ENCODE measurements around the gene EEFSEC. TPM values are rescaled to one million over a fixed set of nuclear protein-coding genes. Genes with fewer than 3 reads are reported as not detected.
A peak's percentile ranks its signal among the peaks of the same experiment; 100 is the strongest.

EEFSEC gene
- total RNA-seq, 1 donor from 2014 or later: 2.6 TPM

DNA sequence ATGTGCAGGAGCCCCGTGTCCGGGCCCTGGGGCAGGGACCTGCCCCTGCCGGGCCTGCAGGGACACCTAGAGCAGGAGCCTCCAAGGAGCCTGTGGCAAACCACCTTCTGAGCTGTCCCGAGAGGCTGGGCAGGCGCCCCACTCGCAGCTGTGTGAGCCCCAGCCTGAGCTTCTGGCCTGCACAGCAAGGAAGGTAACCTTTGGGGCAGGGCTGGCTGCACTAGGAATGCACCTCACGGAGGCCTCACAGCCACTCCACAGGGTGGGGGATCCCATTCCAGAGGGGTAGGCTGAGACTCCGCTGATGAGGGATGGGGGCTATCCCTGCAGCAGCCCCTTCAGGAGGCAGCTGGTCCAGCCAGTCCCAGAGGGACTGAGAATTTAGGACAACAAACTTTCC, 245.3 kb downstream of the EEFSEC start:
- Histone ChIP-seq H3K4me1 (ENCODE audit: control insufficient read depth in 3 of 3, insufficient read depth in 3 of 3, low read length in 3 of 3) (peaks cover 16 to 26% (median 20%) of the 10 kb centered on the region in 3 donors), H3K27me3 (ENCODE audit: control insufficient read depth in 3 of 3, insufficient read depth in 3 of 3, low read length in 3 of 3) (no peaks in the 10 kb centered on the region), H3K9ac (ENCODE audit: low read depth in 1 of 3, low read length in 3 of 3) (no peak overlapping the region), H3K4me3 (ENCODE audit: low read length in 3 of 3) (no peak overlapping the region), H3K36me3 (ENCODE audit: control insufficient read depth in 3 of 3, insufficient read depth in 3 of 3, low read length in 3 of 3) (no peaks in the 10 kb centered on the region), H3K9me3 (ENCODE audit: control insufficient read depth in 3 of 3, low read length in 3 of 3) (no peaks in the 10 kb centered on the region), H3K27ac (ENCODE audit: low read depth, low read length) (no peak overlapping the region)

DNA sequence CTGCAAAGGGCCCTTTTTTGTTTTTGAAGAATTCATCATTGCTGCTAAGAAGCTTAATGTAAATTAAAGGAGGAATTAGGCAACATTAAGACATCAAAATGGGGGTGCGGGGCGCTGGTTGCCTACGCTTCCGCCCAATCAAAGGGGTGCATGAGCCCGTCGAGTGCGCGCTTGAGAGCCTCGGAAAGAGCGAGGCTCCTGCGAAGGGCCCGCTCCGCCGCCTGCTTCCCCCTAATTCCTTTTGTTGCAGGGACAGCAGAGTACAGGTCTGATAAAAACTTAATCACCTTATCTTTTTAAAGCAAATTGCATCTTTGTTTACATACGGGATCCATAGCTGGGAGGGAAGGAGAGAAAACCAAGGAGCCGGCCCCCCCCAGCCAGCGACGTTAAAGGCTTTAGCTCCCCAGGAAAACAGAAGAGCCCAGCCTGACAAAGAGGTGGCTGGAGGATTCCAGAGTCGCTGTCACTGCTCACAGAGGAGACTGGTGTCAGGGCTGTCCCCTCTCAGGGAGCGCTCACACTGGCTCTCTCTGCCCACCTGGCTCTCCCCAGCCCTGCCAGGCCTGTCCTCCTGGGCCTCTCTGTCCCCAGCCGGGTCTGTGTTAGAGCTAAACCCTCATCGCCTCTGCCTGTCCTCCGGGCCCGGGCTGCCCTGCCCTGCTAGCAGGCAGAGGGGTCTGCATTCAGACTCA, 246.1 kb downstream of the EEFSEC start:
- H3K36me3 ChIP-seq (ENCODE audit: control insufficient read depth in 3 of 3, insufficient read depth in 3 of 3, low read length in 3 of 3): no peaks in the 10 kb centered on the region
- H3K9me3 ChIP-seq (ENCODE audit: control insufficient read depth in 3 of 3, low read length in 3 of 3): no peaks in the 10 kb centered on the region
- H3K4me3 ChIP-seq (ENCODE audit: low read length in 3 of 3): no peak overlapping the region
- H3K27ac ChIP-seq (ENCODE audit: low read depth, low read length): no peak overlapping the region
- no peak overlapping the region for H3K9ac ChIP-seq (ENCODE audit: low read depth in 1 of 3, low read length in 3 of 3)
- no peaks in the 10 kb centered on the region for H3K27me3 ChIP-seq (ENCODE audit: control insufficient read depth in 3 of 3, insufficient read depth in 3 of 3, low read length in 3 of 3)
- H3K4me1 ChIP-seq (ENCODE audit: control insufficient read depth in 3 of 3, insufficient read depth in 3 of 3, low read length in 3 of 3): peaks cover 19 to 28% (median 24%) of the 10 kb centered on the region in 3 donors

GRCh38 chr3:128400671-128401070, 247.4 kb downstream of the EEFSEC start:
- Histone ChIP-seq H3K27me3 (ENCODE audit: control insufficient read depth in 3 of 3, insufficient read depth in 3 of 3, low read length in 3 of 3) (no peaks in the 10 kb centered on the region), H3K9me3 (ENCODE audit: control insufficient read depth in 3 of 3, low read length in 3 of 3) (no peaks in the 10 kb centered on the region), H3K36me3 (ENCODE audit: control insufficient read depth in 3 of 3, insufficient read depth in 3 of 3, low read length in 3 of 3) (no peaks in the 10 kb centered on the region), H3K27ac (ENCODE audit: low read depth, low read length) (no peak overlapping the region), H3K9ac (ENCODE audit: low read depth in 1 of 3, low read length in 3 of 3) (no peak overlapping the region), H3K4me3 (ENCODE audit: low read length in 3 of 3) (no peak overlapping the region), H3K4me1 (ENCODE audit: control insufficient read depth in 3 of 3, insufficient read depth in 3 of 3, low read length in 3 of 3) (peaks cover 20 to 23% (median 21%) of the 10 kb centered on the region in 3 donors)

GRCh38 chr3:128402319-128402718, 249.0 kb downstream of the EEFSEC start:
- no peak overlapping the region for H3K27ac ChIP-seq (ENCODE audit: low read depth, low read length)
- no peaks in the 10 kb centered on the region for H3K27me3 ChIP-seq (ENCODE audit: control insufficient read depth in 3 of 3, insufficient read depth in 3 of 3, low read length in 3 of 3)
- peak overlapping the region in 1 of 3 donors; percentile 35 for H3K9ac ChIP-seq (ENCODE audit: low read depth in 1 of 3, low read length in 3 of 3)
- no peaks in the 10 kb centered on the region for H3K36me3 ChIP-seq (ENCODE audit: control insufficient read depth in 3 of 3, insufficient read depth in 3 of 3, low read length in 3 of 3)
- H3K9me3 ChIP-seq (ENCODE audit: control insufficient read depth in 3 of 3, low read length in 3 of 3): no peaks in the 10 kb centered on the region
- H3K4me3 ChIP-seq (ENCODE audit: low read length in 3 of 3): no peak overlapping the region
- H3K4me1 ChIP-seq (ENCODE audit: control insufficient read depth in 3 of 3, insufficient read depth in 3 of 3, low read length in 3 of 3): peaks cover 16 to 23% (median 20%) of the 10 kb centered on the region in 3 donors

DNA sequence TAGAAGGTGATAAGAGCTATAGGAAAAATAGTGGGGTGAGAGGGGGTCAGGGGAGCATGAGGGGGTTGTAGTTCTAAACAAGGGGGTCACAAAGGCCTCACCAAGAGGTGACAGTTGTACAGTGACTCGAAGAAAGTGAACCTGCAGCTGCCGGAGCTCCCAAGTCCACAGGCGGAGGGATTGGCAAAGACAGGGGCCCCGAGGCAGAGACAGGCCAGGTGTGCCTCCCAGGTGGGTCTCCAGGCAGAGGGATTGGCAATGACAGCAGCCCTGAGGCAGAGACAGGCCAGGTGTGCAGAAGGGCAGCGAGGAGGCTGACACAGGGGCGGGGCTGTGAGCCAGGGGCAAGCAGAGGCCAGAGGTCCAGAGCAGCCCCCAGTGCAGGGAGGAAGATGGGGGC, 249.7 kb downstream of the EEFSEC start:
- peaks cover 12 to 20% (median 20%) of the 10 kb centered on the region in 3 donors for H3K4me1 ChIP-seq (ENCODE audit: control insufficient read depth in 3 of 3, insufficient read depth in 3 of 3, low read length in 3 of 3)

DNA sequence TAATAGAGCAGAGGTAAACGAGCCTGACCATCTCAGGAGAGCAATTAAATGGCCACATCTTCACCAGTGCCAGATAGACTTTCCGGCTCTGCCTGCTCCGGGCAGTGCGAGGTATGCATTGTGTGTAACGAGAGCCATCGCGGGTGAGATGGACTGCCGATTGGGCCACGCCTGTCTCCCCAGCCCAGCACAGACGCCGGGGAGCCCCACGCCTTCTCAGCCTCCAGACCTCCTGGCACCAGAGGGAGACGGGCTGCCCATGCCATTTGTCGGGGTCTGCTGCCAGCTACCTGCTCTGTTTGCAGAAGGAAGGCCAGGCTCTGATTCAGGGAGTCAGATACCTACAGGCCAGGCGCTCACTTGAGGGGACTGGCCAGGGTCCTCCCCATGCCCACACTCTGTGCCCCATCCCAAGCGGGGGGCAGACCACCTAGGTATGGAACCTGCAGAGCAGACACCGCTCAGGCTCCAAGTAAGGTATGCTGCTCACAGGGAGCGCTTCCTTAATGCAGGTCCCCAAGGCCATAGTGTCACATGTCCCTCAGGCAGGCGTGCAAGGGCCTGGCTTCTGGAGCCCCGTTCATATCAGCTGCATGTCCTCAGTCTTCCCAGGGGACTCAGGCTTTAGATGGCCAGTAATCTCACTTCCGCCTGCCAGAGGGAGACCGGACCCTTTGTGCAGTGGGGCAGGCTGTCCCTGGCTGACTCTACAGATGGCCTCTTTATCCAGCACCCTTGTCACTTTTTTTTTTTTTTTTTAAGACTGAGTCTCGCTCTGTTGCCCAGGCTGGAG, 251.2 kb downstream of the EEFSEC start:
- Histone ChIP-seq H3K27me3 (ENCODE audit: control insufficient read depth in 3 of 3, insufficient read depth in 3 of 3, low read length in 3 of 3) (no peaks in the 10 kb centered on the region), H3K4me1 (ENCODE audit: control insufficient read depth in 3 of 3, insufficient read depth in 3 of 3, low read length in 3 of 3) (peaks cover 20 to 26% (median 25%) of the 10 kb centered on the region in 3 donors), H3K36me3 (ENCODE audit: control insufficient read depth in 3 of 3, insufficient read depth in 3 of 3, low read length in 3 of 3) (no peaks in the 10 kb centered on the region), H3K9ac (ENCODE audit: low read depth in 1 of 3, low read length in 3 of 3) (no peak overlapping the region), H3K4me3 (ENCODE audit: low read length in 3 of 3) (no peak overlapping the region), H3K27ac (ENCODE audit: low read depth, low read length) (no peak overlapping the region), H3K9me3 (ENCODE audit: control insufficient read depth in 3 of 3, low read length in 3 of 3) (no peaks in the 10 kb centered on the region)

More for the DNA sequence above, 249.7 kb downstream of the EEFSEC start:
- H3K27ac ChIP-seq (ENCODE audit: low read depth, low read length): no peak overlapping the region
- H3K36me3 ChIP-seq (ENCODE audit: control insufficient read depth in 3 of 3, insufficient read depth in 3 of 3, low read length in 3 of 3): no peaks in the 10 kb centered on the region
- no peak overlapping the region for H3K4me3 ChIP-seq (ENCODE audit: low read length in 3 of 3)
- no peak overlapping the region for H3K9ac ChIP-seq (ENCODE audit: low read depth in 1 of 3, low read length in 3 of 3)
- no peaks in the 10 kb centered on the region for H3K9me3 ChIP-seq (ENCODE audit: control insufficient read depth in 3 of 3, low read length in 3 of 3)
- no peaks in the 10 kb centered on the region for H3K27me3 ChIP-seq (ENCODE audit: control insufficient read depth in 3 of 3, insufficient read depth in 3 of 3, low read length in 3 of 3)

GRCh38 chr3:128405554-128406277, 252.4 kb downstream of the EEFSEC start:
- peaks cover 25 to 30% (median 29%) of the 10 kb centered on the region in 3 donors for H3K4me1 ChIP-seq (ENCODE audit: control insufficient read depth in 3 of 3, insufficient read depth in 3 of 3, low read length in 3 of 3)
- no peak overlapping the region for H3K27ac ChIP-seq (ENCODE audit: low read depth, low read length)
- no peak overlapping the region for H3K4me3 ChIP-seq (ENCODE audit: low read length in 3 of 3)
- H3K36me3 ChIP-seq (ENCODE audit: control insufficient read depth in 3 of 3, insufficient read depth in 3 of 3, low read length in 3 of 3): no peaks in the 10 kb centered on the region
- no peaks in the 10 kb centered on the region for H3K9me3 ChIP-seq (ENCODE audit: control insufficient read depth in 3 of 3, low read length in 3 of 3)
- H3K9ac ChIP-seq (ENCODE audit: low read depth in 1 of 3, low read length in 3 of 3): no peak overlapping the region
- no peaks in the 10 kb centered on the region for H3K27me3 ChIP-seq (ENCODE audit: control insufficient read depth in 3 of 3, insufficient read depth in 3 of 3, low read length in 3 of 3)

- Histone ChIP-seq H3K9me3 (ENCODE audit: control insufficient read depth in 3 of 3, low read length in 3 of 3) (no peaks in the 10 kb centered on the region), H3K9ac (ENCODE audit: low read depth in 1 of 3, low read length in 3 of 3) (no peak overlapping the region), H3K4me3 (ENCODE audit: low read length in 3 of 3) (no peak overlapping the region), H3K4me1 (ENCODE audit: control insufficient read depth in 3 of 3, insufficient read depth in 3 of 3, low read length in 3 of 3) (peaks cover 25 to 26% (median 25%) of the 10 kb centered on the region in 3 donors), H3K36me3 (ENCODE audit: control insufficient read depth in 3 of 3, insufficient read depth in 3 of 3, low read length in 3 of 3) (no peaks in the 10 kb centered on the region), H3K27me3 (ENCODE audit: control insufficient read depth in 3 of 3, insufficient read depth in 3 of 3, low read length in 3 of 3) (no peaks in the 10 kb centered on the region), H3K27ac (ENCODE audit: low read depth, low read length) (no peak overlapping the region)
Observed at GRCh38 chr3:128407247-128407646, 254.0 kb downstream of the EEFSEC start.

GRCh38 chr3:128408012-128408692, 254.9 kb downstream of the EEFSEC start:
- Histone ChIP-seq H3K4me3 (ENCODE audit: low read length in 3 of 3) (no peak overlapping the region), H3K4me1 (ENCODE audit: control insufficient read depth in 3 of 3, insufficient read depth in 3 of 3, low read length in 3 of 3) (peaks cover 17 to 23% (median 18%) of the 10 kb centered on the region in 3 donors), H3K27ac (ENCODE audit: low read depth, low read length) (no peak overlapping the region), H3K9me3 (ENCODE audit: control insufficient read depth in 3 of 3, low read length in 3 of 3) (no peaks in the 10 kb centered on the region), H3K36me3 (ENCODE audit: control insufficient read depth in 3 of 3, insufficient read depth in 3 of 3, low read length in 3 of 3) (no peaks in the 10 kb centered on the region), H3K9ac (ENCODE audit: low read depth in 1 of 3, low read length in 3 of 3) (no peak overlapping the region), H3K27me3 (ENCODE audit: control insufficient read depth in 3 of 3, insufficient read depth in 3 of 3, low read length in 3 of 3) (no peaks in the 10 kb centered on the region)

Measured in skeletal muscle tissue (tissue), 4 donors.